Immature natural killer cell (primary cell): ENCODE measurements around the gene CD163. TPM values are rescaled to one million over a fixed set of nuclear protein-coding genes. Genes with fewer than 3 reads are reported as not detected.

Source experiments
- DNase-seq, 3 donors: peaks; one replicate each; pipeline ENCODE4 v3.0.0; 2022; ENCODE audit warnings: mixed read lengths in 1 of 3
- H3K27ac Mint-ChIP-seq, 6 donors: one replicate each; pipeline ENCODE4 v1.8.0; 2020; ENCODE audit warnings: mixed read lengths in 6 of 6, mild to moderate bottlenecking in 5 of 6, inconsistent platforms in 4 of 6, moderate library complexity in 3 of 6
- H3K27me3 Mint-ChIP-seq, 3 donors: one replicate each; pipeline ENCODE4 v1.8.0; 2020 to 2021; ENCODE audit warnings: low read depth in 3 of 3, mild to moderate bottlenecking in 3 of 3, mixed read lengths in 3 of 3, moderate library complexity in 3 of 3, inconsistent platforms in 1 of 3
- H3K36me3 Mint-ChIP-seq, 3 donors: one replicate each; pipeline ENCODE4 v1.8.0; 2020; ENCODE audit warnings: mixed read lengths in 3 of 3, inconsistent platforms in 2 of 3, mild to moderate bottlenecking in 2 of 3
- H3K4me1 Mint-ChIP-seq, 2 donors: one replicate each; pipeline ENCODE4 v1.8.0; 2020; ENCODE audit warnings: inconsistent platforms in 2 of 2, mild to moderate bottlenecking in 2 of 2, mixed read lengths in 2 of 2, moderate library complexity in 1 of 2
- H3K4me3 Mint-ChIP-seq, 5 donors: one replicate each; pipeline ENCODE4 v1.8.0; 2020; ENCODE audit warnings: mild to moderate bottlenecking in 5 of 5, mixed read lengths in 5 of 5, inconsistent platforms in 3 of 5, moderate library complexity in 3 of 5
- H3K9me3 Mint-ChIP-seq, 6 donors: one replicate each; pipeline ENCODE4 v1.8.0; 2020; ENCODE audit warnings: mild to moderate bottlenecking in 6 of 6, mixed read lengths in 6 of 6, inconsistent platforms in 4 of 6, moderate library complexity in 3 of 6
- polyA plus RNA-seq, 3 donors: library from polyadenylated mRNA; unstranded; fragments of 300-500 nt; fragmentation: Illumina TruSeq; gene quantifications; one replicate each; pipeline ENCODE4 v1.2.3, GENCODE V29; 2021

The CD163 gene
- polyA plus RNA-seq, 3 donors from 2014 or later: 2.4 to 6.0 TPM; not detected in 1

DNA sequence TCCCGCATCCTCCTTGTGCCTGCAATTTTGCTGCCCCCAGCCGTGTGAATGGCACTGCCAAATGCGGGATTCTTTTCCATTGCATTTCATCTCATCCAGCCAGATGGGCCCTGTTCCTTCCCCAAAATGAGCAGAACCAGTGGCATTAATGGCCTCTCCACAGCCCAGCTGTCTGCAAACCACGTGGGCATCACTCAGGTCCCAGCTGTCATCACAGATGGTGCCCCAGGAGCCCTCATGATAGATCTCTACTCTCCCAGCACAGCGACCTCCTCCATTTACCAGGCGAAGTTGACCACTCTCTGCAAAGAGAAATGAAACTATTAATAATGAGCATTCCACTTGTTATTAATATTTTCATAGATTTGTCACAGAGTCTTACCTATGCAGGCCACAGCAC lies 17.1 kb downstream of the CD163 start:
- Mint-ChIP-seq H3K4me1 (no peaks in the 10 kb centered on the region), H3K27ac (no peak overlapping the region), H3K27me3 (peaks cover 0 to 10% (median 7%) of the 10 kb centered on the region in 3 donors), H3K36me3 (no peaks in the 10 kb centered on the region), H3K9me3 (no peaks in the 10 kb centered on the region), H3K4me3 (no peak overlapping the region)
- no peak for DNase-seq

DNA sequence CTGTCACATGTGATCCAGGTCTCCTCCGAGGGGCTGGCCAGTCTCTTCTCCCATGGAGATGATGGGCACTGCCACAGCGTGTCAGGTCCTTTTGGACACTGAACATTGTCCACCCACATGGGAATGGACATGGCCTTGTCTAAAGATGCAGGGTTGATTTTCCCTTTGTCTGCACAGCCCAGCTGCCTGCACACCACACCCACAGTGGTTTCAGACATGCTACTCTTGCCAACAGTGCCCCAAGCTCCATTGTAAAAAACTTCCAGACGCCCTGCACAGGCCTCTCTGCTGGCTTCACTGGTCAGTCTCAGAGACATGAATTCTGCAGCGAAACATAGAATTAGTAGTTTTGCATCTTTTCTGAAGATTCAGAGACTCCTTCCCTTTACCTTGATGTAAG lies 18.5 kb downstream of the CD163 start:
- peaks cover 0 to 10% (median 7%) of the 10 kb centered on the region in 3 donors for H3K27me3 Mint-ChIP-seq
- no peak overlapping the region for H3K27ac Mint-ChIP-seq
- H3K36me3 Mint-ChIP-seq: no peaks in the 10 kb centered on the region
- no peak for DNase-seq
- no peak overlapping the region for H3K4me3 Mint-ChIP-seq
- no peaks in the 10 kb centered on the region for H3K4me1 Mint-ChIP-seq
- H3K9me3 Mint-ChIP-seq: no peaks in the 10 kb centered on the region

DNA sequence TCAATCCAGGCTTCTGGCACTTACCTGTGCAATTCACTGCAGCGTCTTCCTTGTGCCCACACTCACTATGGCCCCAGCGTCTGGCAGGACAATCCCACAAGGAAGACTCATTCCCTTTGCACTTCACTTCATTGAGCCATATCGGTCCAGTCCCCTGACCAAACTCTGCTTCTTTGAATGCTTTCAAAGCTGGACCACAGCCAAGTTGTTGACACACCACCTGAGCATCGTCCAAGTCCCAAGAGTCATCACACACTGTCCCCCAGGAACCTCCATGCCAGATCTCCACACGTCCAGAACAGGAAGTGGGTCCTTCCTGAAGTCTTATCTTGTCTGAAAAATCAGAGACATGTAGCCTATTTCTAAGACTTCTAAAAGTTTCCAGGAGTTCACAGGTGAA lies 20.2 kb downstream of the CD163 start:
- Mint-ChIP-seq H3K9me3 (no peaks in the 10 kb centered on the region), H3K27ac (no peak overlapping the region), H3K36me3 (no peaks in the 10 kb centered on the region), H3K27me3 (peaks cover 0 to 10% (median 6%) of the 10 kb centered on the region in 3 donors), H3K4me1 (no peaks in the 10 kb centered on the region), H3K4me3 (no peak overlapping the region)
- DNase-seq: no peak

DNA sequence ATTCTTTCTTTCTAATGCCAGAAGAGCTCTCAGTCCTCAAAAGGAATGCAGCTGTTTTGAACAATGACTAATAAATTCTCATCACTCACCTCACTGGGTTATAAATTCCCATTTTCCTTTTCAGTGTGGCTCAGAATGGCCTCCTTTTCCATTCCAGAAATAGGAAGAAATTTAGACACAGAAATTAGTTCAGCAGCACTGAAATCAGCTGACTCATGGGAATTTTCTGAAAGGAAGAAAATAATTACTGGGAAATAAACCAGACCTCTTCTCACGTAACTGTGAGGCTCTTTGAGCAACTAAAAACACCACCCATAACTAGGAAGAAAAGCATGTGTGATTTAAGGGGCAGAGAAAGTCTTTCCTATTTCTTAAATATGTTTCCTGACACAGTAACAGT lies 23.8 kb downstream of the CD163 start:
- no peaks in the 10 kb centered on the region for H3K36me3 Mint-ChIP-seq
- no peak overlapping the region for H3K4me3 Mint-ChIP-seq
- no peak overlapping the region for H3K27ac Mint-ChIP-seq
- H3K9me3 Mint-ChIP-seq: no peaks in the 10 kb centered on the region
- H3K4me1 Mint-ChIP-seq: no peaks in the 10 kb centered on the region
- H3K27me3 Mint-ChIP-seq: peaks cover 1 to 12% (median 12%) of the 10 kb centered on the region in 3 donors
- no peak for DNase-seq

DNA sequence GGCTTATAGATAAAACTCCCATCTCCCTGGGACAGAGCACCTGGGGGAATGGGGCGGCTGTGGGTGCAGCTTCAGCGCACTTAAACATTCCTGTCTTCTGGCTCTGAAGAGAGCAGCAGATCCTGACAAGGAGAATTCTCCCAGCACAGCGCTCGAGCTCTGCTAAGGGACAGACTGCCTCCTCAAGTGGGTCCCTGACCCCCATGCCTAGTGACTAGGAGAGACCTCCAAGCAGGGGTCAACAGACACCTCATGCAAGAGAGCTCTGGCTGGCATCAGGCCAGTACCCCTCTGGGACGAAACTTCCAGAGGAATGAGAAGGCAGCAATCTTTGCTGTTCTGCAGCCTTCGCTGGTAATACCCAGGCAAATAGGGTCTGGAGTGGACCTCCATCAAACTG lies 31.5 kb downstream of the CD163 start:
- no peak overlapping the region for H3K4me3 Mint-ChIP-seq
- no peak overlapping the region for H3K27ac Mint-ChIP-seq
- peaks cover 0 to 4% (median 2%) of the 10 kb centered on the region in 6 donors for H3K9me3 Mint-ChIP-seq
- H3K4me1 Mint-ChIP-seq: no peaks in the 10 kb centered on the region
- H3K36me3 Mint-ChIP-seq: no peaks in the 10 kb centered on the region
- H3K27me3 Mint-ChIP-seq: peaks cover 7 to 20% (median 9%) of the 10 kb centered on the region in 3 donors
- no peak for DNase-seq

DNA sequence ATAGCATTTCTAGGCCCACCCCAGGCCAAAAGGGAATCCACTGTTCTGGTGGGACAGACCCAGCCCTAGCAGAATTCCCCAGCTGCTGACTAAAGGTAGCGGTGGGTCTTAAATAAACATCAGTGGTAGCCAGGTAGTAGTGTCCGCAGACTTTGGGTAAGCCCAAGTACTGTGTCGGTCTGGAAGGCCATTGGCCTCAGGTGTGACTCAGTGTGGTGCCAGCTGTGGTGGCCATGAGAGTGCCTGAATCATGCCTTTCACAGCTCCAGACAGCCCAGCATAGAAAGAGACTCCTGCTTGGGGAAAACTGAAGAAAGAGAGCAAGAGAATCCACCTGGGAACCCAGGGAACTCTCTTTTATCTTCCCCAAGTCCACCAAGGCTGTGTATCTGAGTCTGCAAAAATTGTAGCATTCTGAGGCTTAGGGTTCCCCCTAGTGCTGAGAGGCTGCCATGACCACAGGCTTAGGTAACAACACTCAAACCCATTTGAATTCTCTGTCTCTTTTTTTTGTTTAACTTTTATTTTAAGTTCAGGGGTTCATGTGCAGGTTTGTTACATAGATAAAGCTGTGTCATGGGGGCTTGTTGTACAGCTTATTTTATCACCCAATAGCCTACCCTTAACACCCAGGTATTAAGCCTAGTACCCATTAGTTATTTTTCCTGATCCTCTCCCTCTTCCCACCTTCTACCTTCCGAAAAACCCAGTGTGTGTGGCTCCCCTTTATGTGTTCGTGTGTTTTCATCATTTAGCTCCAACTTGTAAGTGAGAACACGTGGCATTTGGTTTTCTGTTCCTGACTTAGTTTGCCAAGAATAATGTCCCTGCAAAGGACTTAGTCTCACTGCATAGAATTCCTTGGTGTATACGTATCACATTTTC lies 43.0 kb downstream of the CD163 start:
- Mint-ChIP-seq H3K9me3 (peaks cover 0 to under 1% (median 0%) of the 10 kb centered on the region in 6 donors), H3K36me3 (no peaks in the 10 kb centered on the region), H3K27ac (no peak overlapping the region), H3K4me1 (no peaks in the 10 kb centered on the region), H3K4me3 (no peak overlapping the region), H3K27me3 (peaks cover 0 to 5% (median 0%) of the 10 kb centered on the region in 3 donors)
- DNase-seq: peak; percentile 7 to 38 (median 37)

DNA sequence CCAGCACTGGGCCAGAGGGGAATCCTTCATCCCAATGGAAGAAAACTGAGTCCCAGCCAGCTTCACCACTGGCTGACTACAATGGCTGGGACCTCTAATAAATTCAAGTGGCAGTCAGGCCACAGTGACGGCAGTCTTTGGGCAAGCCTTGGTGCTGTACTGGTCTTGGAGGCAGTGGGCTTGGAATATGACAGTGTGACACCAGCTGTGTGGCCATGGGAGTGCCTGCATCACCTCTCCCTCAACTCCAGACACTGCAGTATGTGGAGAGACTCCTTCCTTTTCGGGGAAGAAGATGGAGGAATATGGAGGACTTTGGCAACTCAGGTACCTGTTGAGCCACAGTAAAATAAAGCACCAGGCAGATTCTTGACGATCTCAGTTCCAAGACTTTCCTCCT lies 43.6 kb downstream of the CD163 start:
- no peaks in the 10 kb centered on the region for H3K4me1 Mint-ChIP-seq
- no peaks in the 10 kb centered on the region for H3K9me3 Mint-ChIP-seq
- no peak overlapping the region for H3K27ac Mint-ChIP-seq
- no peaks in the 10 kb centered on the region for H3K36me3 Mint-ChIP-seq
- no peak overlapping the region for H3K4me3 Mint-ChIP-seq
- H3K27me3 Mint-ChIP-seq: peaks cover 0 to 2% (median 0%) of the 10 kb centered on the region in 3 donors
- DNase-seq: no peak

DNA sequence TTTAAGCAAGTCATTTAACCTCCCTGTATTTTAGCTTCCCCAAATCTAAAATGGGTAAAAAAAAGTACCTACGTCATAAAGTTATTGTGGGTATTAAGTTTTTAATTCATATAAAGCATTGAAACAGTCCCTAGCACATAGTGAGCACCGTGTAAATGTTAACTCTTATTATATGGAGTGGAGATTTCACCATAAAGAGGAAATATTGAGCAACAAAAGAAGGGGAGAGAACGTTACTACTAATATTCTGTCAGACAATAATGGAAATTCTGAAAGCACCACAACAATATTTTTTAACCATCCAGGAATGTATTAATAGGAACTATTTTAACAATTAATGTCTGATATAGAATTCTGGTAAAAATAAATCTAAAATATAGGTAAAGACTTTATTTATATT lies 51.8 kb downstream of the CD163 start:
- Mint-ChIP-seq H3K27me3 (peaks cover 2 to 7% (median 4%) of the 10 kb centered on the region in 3 donors), H3K4me1 (no peaks in the 10 kb centered on the region), H3K36me3 (no peaks in the 10 kb centered on the region), H3K4me3 (no peak overlapping the region), H3K27ac (no peak overlapping the region), H3K9me3 (peaks cover 0 to 2% (median 0%) of the 10 kb centered on the region in 6 donors)
- no peak for DNase-seq

DNA sequence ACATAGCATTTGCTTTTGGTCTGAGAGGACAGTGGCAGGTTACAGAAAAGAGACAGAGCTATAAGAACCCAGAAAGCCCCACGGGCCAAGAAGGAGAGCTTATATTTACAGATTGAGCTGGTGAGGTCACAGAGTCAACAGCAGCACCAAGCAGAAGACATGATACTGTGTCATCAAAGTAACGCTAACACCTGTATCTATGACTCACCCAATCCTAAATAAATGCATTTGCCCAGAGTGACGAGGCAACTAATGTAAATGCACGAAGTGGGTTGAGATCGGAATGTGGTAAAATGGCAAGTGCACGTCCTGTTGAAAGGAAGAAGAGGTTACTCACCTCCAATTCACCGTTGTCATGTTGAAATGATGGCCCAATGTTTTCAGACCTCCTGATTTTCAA lies 52.9 kb downstream of the CD163 start:
- no peak for DNase-seq
- Mint-ChIP-seq H3K27ac (no peak overlapping the region), H3K9me3 (peaks cover 0 to 2% (median 0%) of the 10 kb centered on the region in 6 donors), H3K36me3 (no peaks in the 10 kb centered on the region), H3K4me3 (no peak overlapping the region), H3K27me3 (peaks cover 2 to 7% (median 4%) of the 10 kb centered on the region in 3 donors), H3K4me1 (no peaks in the 10 kb centered on the region)

DNA sequence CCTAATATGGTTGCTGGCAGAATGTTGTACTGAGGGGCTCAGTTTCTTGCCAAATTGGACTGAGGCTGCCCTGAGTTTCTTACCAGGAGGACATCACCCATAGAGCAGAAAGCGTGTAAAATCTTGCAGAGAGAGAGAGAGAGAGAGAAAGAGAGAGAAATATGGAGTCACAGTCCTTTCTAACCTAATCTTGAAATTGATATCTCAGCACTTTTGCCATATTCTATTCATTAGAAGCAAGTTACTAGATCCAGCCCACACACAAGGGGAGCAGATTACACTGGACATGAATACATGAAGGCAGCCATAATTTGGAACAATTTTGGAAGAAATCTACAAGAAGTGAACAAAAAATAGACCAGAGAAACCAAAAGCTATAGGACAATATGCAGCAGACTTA lies 55.5 kb downstream of the CD163 start:
- H3K27ac Mint-ChIP-seq: no peak overlapping the region
- no peaks in the 10 kb centered on the region for H3K4me1 Mint-ChIP-seq
- DNase-seq: no peak
- no peaks in the 10 kb centered on the region for H3K36me3 Mint-ChIP-seq
- H3K4me3 Mint-ChIP-seq: no peak overlapping the region
- no peaks in the 10 kb centered on the region for H3K9me3 Mint-ChIP-seq
- peaks cover 0 to 4% (median 3%) of the 10 kb centered on the region in 3 donors for H3K27me3 Mint-ChIP-seq

DNA sequence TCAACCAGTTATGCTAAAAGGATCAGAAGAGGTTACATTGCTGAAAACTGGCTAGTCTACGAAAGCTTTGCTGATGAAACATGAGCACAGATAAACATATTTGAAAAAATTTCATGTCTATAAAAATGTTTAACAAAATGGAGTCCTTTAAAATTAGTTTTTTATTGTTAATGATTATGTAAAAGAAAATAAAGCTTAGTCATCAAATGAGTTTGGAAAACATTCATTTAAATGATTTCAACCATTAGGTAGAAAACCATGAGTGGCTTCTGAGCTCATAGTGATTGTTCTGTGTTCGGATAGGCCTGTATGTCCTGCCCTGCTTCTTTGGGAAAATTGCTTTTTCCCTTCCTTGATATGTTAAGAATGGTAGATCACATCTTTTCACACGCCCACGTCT lies 59.0 kb downstream of the CD163 start:
- H3K27ac Mint-ChIP-seq: no peak overlapping the region
- H3K4me1 Mint-ChIP-seq: peaks cover 5 to 15% of the 10 kb centered on the region in 2 donors
- H3K36me3 Mint-ChIP-seq: peaks cover 0 to 3% (median 0%) of the 10 kb centered on the region in 3 donors
- peaks cover 0 to 2% (median 0%) of the 10 kb centered on the region in 6 donors for H3K9me3 Mint-ChIP-seq
- no peak for DNase-seq
- H3K4me3 Mint-ChIP-seq: no peak overlapping the region
- peaks cover 0 to 9% (median 7%) of the 10 kb centered on the region in 3 donors for H3K27me3 Mint-ChIP-seq

DNA sequence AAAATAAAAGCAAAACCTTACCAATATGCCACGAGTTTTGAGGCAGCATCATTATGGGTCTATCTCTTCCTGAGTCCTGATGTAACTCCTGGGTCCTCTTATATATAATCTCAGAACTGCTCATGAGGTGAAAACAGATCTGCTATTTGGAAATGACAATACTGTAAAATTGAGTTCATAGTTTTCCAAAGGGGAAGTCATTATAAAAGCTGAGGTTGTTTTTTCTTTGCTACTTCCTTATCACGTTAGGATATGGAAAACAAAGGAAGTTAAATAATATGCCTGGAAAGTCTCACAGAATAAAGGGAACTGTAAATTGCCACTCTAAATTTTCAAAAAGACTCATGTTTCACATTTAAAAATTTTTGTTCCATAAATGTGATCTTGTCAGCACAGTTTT lies 59.5 kb downstream of the CD163 start, which contains the start of gene CD163L1:
CD163L1 (minus strand) TSS at position 78 of the 400 bp plus-strand sequence; CDS start at position 52, 26 bp downstream.
- peaks cover 0 to 2% (median 0%) of the 10 kb centered on the region in 6 donors for H3K9me3 Mint-ChIP-seq
- no peak within 1 kb of the TSS for H3K27ac Mint-ChIP-seq
- no peak within 1 kb of the TSS for H3K4me3 Mint-ChIP-seq
- H3K36me3 Mint-ChIP-seq: peaks cover 0 to 4% (median 0%) of the 10 kb centered on the region in 3 donors
- H3K27me3 Mint-ChIP-seq: peaks cover 2 to 14% (median 8%) of the 10 kb centered on the region in 3 donors
- peaks cover 7 to 18% of the 10 kb centered on the region in 2 donors for H3K4me1 Mint-ChIP-seq
- DNase-seq: no peak

DNA sequence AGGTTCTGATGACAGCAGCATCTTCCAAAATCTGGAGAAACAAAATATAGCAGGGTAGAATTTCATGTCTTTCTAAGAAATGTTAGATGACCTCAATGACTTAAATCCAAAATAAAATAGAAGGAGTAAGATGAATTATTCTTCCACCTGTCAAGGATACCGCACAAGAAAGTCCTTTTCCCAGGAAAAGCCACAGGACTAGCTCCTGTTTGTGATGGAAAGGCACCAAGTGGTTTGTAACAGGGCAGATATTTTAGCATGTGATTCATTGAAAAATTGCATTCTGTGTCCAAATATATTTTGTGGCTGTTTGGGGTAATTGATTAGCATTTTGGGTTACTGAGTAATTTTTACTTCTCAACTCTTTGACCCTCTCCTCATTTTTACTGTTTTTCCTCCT lies 62.4 kb downstream of the CD163 start:
- no peak overlapping the region for H3K27ac Mint-ChIP-seq
- peak overlapping the region in 2 of 5 donors; percentile 25 to 46 for H3K4me3 Mint-ChIP-seq
- DNase-seq: no peak
- peaks cover 3 to 16% (median 7%) of the 10 kb centered on the region in 3 donors for H3K27me3 Mint-ChIP-seq
- H3K36me3 Mint-ChIP-seq: peaks cover 0 to 4% (median 0%) of the 10 kb centered on the region in 3 donors
- H3K4me1 Mint-ChIP-seq: peaks cover 7 to 18% of the 10 kb centered on the region in 2 donors
- H3K9me3 Mint-ChIP-seq: peaks cover 0 to 2% (median 0%) of the 10 kb centered on the region in 6 donors
